Endothelial cell of hepatic sinusoid (primary cell): ENCODE measurements around the gene ZBTB32.
"Not testable (repeated sequence)": the region's sequence is repeated elsewhere in the genome, so short reads cannot be mapped to it uniquely, and the experiment has no call there.

Source experiments
- in situ Hi-C: cut with HindIII; loops from 2 replicates; pipeline ENCODE4 v1.10.0; 2017; ENCODE audit warnings: low sequenced_read_pairs

Gene ZBTB32

GRCh38 chr19:35718345-35719041 lies 14.1 kb downstream of the ZBTB32 start:
- in situ Hi-C loops = no loop called here

DNA sequence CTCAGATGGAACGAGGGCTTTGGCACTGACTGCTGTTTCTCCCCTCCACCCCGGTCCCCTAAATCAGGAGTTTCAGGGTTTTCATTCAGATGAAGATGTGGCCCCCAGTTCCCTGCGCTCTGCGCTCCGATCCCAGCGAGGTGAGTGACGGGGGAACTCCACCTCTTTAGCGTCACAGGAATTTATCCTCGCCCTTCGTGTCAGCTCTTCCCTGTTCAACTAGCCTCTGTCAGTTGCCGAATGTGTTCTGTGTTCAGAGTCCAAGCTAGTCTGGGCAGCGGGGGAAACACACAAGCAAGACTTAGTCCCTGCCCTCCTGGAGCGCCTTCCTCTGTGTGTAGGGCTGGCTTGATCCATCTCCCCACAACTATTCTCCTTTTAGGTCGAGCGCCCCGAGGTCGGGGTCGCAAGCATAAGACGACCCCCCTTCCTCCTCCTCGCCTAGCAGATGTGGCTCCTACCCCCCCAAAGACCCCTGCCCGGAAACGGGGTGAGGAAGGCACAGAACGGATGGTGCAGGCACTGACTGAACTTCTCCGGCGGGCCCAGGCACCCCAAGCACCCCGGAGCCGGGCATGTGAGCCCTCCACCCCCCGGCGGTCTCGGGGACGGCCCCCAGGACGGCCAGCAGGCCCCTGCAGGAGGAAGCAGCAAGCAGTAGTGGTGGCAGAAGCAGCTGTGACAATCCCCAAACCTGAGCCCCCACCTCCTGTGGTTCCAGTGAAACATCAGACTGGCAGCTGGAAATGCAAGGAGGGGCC lies 15.2 kb downstream of the ZBTB32 start:
- in situ Hi-C loops = no loop called here

- in situ Hi-C loops = no loop called here
Measured at GRCh38 chr19:35720163-35720524, 15.8 kb downstream of the ZBTB32 start.

DNA sequence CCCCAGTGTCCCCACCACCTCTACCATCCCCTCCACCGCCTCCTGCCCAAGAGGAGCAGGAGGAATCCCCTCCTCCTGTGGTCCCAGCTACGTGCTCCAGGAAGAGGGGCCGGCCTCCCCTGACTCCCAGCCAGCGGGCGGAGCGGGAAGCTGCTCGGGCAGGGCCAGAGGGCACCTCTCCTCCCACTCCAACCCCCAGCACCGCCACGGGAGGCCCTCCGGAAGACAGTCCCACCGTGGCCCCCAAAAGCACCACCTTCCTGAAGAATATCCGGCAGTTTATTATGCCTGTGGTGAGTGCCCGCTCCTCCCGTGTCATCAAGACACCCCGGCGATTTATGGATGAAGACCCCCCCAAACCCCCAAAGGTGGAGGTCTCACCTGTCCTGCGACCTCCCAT lies 16.3 kb downstream of the ZBTB32 start:
- in situ Hi-C loops = no loop called here

- in situ Hi-C loops = no loop called here
Measured at GRCh38 chr19:35721374-35721773, 17.0 kb downstream of the ZBTB32 start.

- in situ Hi-C loops = no loop called here
Measured at GRCh38 chr19:35722461-35722860, 18.1 kb downstream of the ZBTB32 start.

- in situ Hi-C loops = no loop called here
Measured at GRCh38 chr19:35722897-35723296, 18.5 kb downstream of the ZBTB32 start.

DNA sequence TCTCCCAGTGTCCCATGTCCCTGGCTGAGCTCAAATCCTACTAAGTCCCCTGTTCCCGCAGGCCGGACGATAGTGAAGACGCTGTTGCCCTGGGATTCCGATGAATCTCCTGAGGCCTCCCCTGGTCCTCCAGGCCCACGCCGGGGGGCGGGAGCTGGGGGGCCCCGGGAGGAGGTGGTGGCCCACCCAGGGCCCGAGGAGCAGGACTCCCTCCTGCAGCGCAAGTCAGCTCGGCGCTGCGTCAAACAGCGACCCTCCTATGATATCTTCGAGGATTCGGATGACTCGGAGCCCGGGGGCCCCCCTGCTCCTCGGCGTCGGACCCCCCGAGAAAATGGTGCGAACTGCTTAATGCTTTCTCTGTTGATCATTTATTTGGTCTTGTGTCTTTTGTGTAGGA lies 19.3 kb downstream of the ZBTB32 start:
- in situ Hi-C loops = no loop called here

DNA sequence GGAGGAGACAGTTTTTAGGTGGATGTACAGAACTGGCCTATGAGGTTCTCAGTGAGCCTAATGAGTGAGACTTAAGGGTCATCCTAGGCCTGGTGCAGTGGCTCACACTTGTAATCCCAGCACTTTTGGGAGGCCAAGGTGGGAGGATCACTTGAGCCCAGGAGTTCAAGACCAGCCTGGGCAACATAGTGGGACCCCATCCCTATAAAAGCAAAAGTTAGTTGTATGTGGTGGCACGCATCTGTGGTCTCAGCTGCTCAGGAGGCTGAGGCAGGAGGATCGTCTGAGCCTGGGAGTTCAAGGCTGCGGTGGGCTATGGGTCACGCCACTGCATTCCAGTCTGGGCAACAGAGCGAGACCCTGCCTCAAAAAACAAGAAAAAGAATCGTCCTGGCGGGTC lies 19.8 kb downstream of the ZBTB32 start:
- in situ Hi-C loops = not testable (repeated sequence)

GRCh38 chr19:35724560-35724959 lies 20.2 kb downstream of the ZBTB32 start:
- in situ Hi-C loops = no loop called here

DNA sequence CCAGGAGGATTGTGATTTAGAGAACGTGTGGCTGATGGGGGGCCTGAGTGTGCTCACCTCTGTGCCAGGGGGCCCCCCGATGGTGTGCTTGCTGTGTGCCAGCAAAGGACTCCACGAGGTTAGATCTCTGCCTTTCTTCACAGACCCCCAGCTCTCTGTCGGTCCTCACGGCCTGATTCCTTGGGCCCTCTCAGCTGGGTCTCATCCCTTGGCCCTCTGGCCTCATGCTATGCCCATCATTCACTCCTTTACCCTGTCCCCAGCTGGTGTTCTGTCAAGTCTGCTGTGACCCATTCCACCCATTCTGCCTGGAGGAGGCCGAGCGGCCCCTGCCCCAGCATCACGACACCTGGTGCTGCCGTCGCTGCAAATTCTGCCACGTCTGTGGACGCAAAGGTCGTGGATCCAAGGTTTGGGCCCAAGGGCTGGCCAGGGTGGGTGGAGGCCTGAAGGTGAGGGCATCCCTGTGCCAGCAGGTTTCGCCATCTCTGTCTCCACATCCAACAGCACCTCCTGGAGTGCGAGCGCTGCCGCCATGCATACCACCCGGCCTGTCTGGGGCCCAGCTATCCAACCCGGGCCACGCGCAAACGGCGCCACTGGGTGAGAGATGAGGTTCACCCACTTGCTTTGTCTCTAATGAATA lies 21.0 kb downstream of the ZBTB32 start:
- in situ Hi-C loops = no loop called here

GRCh38 chr19:35727053-35727955 lies 22.9 kb downstream of the ZBTB32 start:
- in situ Hi-C loops = no loop called here

GRCh38 chr19:35727956-35728706 lies 23.8 kb downstream of the ZBTB32 start:
- in situ Hi-C loops = no loop called here

GRCh38 chr19:35729021-35729420 lies 24.7 kb downstream of the ZBTB32 start:
- in situ Hi-C loops = no loop called here

- in situ Hi-C loops = loop anchor here (10.0 kb wide), 1 partner anchor 105 kb away; no protein-coding TSS in a partner anchor
Measured at GRCh38 chr19:35729763-35730162, 25.4 kb downstream of the ZBTB32 start.

GRCh38 chr19:35730326-35730725 lies 26.0 kb downstream of the ZBTB32 start:
- in situ Hi-C loops = loop anchor here (10.0 kb wide), 1 partner anchor 104 kb away; no protein-coding TSS in a partner anchor

GRCh38 chr19:35731353-35731752 lies 27.0 kb downstream of the ZBTB32 start:
- in situ Hi-C loops = loop anchor here (10.0 kb wide), 1 partner anchor 103 kb away; no protein-coding TSS in a partner anchor

DNA sequence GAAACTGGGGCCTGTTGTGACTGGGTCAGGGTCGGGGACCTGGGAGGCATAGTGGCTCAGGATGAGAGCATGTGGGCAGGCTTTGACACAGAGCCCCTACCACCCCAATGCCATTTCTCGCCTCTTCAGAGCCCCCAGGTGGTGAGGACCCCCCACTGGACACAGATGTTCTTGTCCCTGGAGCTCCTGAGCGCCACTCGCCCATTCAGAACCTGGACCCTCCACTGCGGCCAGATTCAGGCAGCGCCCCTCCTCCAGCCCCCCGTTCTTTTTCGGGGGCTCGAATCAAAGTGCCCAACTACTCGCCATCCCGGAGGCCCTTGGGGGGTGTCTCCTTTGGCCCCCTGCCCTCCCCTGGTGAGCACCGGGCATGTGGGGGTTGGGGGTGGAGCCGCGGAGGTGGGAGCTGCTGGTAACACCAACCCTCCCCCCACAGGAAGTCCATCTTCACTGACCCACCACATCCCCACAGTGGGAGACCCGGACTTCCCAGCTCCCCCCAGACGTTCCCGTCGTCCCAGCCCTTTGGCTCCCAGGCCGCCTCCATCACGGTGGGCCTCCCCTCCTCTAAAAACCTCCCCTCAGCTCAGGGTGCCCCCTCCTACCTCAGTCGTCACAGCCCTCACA lies 27.5 kb downstream of the ZBTB32 start:
- in situ Hi-C loops = loop anchor here (10.0 kb wide), 1 partner anchor 103 kb away; no protein-coding TSS in a partner anchor

DNA sequence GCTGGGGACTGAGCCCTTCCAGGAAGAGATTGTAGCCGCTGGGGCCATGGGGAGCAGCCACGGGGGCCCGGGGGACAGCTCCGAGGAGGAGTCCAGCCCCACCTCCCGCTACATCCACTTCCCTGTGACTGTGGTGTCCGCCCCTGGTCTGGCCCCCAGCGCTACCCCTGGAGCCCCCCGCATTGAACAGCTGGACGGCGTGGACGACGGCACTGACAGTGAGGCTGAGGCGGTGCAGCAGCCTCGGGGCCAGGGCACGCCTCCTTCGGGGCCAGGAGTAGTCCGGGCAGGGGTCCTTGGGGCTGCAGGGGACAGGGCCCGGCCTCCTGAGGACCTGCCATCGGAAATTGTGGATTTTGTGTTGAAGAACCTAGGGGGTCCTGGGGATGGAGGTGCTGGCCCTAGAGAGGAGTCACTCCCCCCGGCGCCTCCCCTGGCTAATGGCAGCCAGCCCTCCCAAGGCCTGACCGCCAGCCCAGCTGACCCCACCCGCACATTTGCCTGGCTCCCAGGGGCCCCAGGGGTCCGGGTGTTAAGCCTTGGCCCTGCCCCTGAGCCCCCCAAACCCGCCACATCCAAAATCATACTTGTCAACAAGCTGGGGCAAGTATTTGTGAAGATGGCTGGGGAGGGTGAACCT lies 28.3 kb downstream of the ZBTB32 start:
- in situ Hi-C loops = loop anchor here (10.0 kb wide), 1 partner anchor 102 kb away; no protein-coding TSS in a partner anchor
